GM12891 (cell line): ENCODE results near the gene ADAMTS17.
"Not testable (repeated sequence)": the region's sequence is repeated elsewhere in the genome, so short reads cannot be mapped to it uniquely, and the experiment has no call there.

ENCODE experiments used
- PAX5 ChIP-seq: IDR thresholded peaks from 2 replicates; pipeline ENCODE4 v1.6.1; 2011; ENCODE audit warnings: low read length, moderate library complexity, mild to moderate bottlenecking; ENCODE audit not compliant: insufficient read depth, severe bottlenecking
- POLR2A ChIP-seq: IDR thresholded peaks from 2 replicates; pipeline ENCODE4 v1.6.1; 2011; ENCODE audit warnings: low read depth, low read length, control low read depth
- POLR2AphosphoS5 ChIP-seq: IDR thresholded peaks from 2 replicates; pipeline ENCODE4 v1.6.1; 2011; ENCODE audit warnings: low read depth, low read length, control low read depth
- SPI1 ChIP-seq: IDR thresholded peaks from 2 replicates; pipeline ENCODE4 v1.6.1; 2011; ENCODE audit warnings: low read depth, low read length, control low read depth
- TAF1 ChIP-seq: IDR thresholded peaks from 2 replicates; pipeline ENCODE4 v1.6.1; 2011; ENCODE audit warnings: low read depth, low read length, control low read depth

- TF ChIP-seq POLR2AphosphoS5, POLR2A, TAF1, SPI1, PAX5: not testable (repeated sequence)
These were observed 2.3 kb downstream of the ADAMTS17 start for GRCh38 chr15:100339451-100339850.
